Nucleus accumbens (tissue), 56 donors: ENCODE results near the gene MAP4K1.

Experiments
- DNase-seq, 56 donors: peaks; one replicate each; lab custom pipeline; 2025; lab: John Stamatoyannopoulos, UW

MAP4K1 gene

GRCh38 chr19:38617764-38618589 lies at the start of gene MAP4K1:
Gene MAP4K1 (minus strand): TSS chr19:38617953. CDS start chr19:38617895, 58 bp downstream.
- peak in 24 of 56 donors; percentile 3 to 59 (median 34) for DNase-seq

- DNase-seq: peak in 4 of 56 donors; percentile 13 to 34 (median 19)
Measured at GRCh38 chr19:38666663-38667511, 49.1 kb upstream of the MAP4K1 start.

- no peak for DNase-seq
Measured at GRCh38 chr19:38665950-38666662, 48.4 kb upstream of the MAP4K1 start.

GRCh38 chr19:38665219-38665931 lies 47.6 kb upstream of the MAP4K1 start:
- DNase-seq: no peak

- no peak for DNase-seq
Measured at GRCh38 chr19:38664503-38665211, 46.9 kb upstream of the MAP4K1 start.

GRCh38 chr19:38663957-38664502 lies 46.3 kb upstream of the MAP4K1 start:
- DNase-seq: peak in 38 of 56 donors; percentile 14 to 78 (median 36)

GRCh38 chr19:38663156-38663651 lies 45.5 kb upstream of the MAP4K1 start:
- DNase-seq: no peak

GRCh38 chr19:38662537-38663155 lies 44.9 kb upstream of the MAP4K1 start:
- DNase-seq: peak in 1 of 56 donors; percentile 7

- no peak for DNase-seq
Measured at GRCh38 chr19:38661996-38662395, 44.2 kb upstream of the MAP4K1 start.

GRCh38 chr19:38661136-38661535 lies 43.4 kb upstream of the MAP4K1 start:
- no peak for DNase-seq

GRCh38 chr19:38660724-38661123 lies 43.0 kb upstream of the MAP4K1 start:
- DNase-seq: no peak

GRCh38 chr19:38658462-38659306 lies 40.9 kb upstream of the MAP4K1 start:
- DNase-seq: peak in 3 of 56 donors; percentile 6 to 16 (median 9)

- peak in 1 of 56 donors; percentile 22 for DNase-seq
Measured at GRCh38 chr19:38657633-38658222, 40.0 kb upstream of the MAP4K1 start.

GRCh38 chr19:38656171-38656981 lies 38.6 kb upstream of the MAP4K1 start:
- peak in 18 of 56 donors; percentile 6 to 51 (median 36) for DNase-seq

- DNase-seq: no peak
Measured at GRCh38 chr19:38655148-38655824, 37.5 kb upstream of the MAP4K1 start.
